G401.6 (cell line): Measurements from ENCODE around the gene PRMT1.
A peak's percentile ranks its signal among the peaks of the same experiment; 100 is the strongest.

ENCODE experiments used
- FAIRE-seq: peaks from 2 replicates; lab custom pipeline; 2012; peaks lifted over from hg19 to GRCh38; lab: Jason Lieb, UNC

PRMT1 gene

DNA sequence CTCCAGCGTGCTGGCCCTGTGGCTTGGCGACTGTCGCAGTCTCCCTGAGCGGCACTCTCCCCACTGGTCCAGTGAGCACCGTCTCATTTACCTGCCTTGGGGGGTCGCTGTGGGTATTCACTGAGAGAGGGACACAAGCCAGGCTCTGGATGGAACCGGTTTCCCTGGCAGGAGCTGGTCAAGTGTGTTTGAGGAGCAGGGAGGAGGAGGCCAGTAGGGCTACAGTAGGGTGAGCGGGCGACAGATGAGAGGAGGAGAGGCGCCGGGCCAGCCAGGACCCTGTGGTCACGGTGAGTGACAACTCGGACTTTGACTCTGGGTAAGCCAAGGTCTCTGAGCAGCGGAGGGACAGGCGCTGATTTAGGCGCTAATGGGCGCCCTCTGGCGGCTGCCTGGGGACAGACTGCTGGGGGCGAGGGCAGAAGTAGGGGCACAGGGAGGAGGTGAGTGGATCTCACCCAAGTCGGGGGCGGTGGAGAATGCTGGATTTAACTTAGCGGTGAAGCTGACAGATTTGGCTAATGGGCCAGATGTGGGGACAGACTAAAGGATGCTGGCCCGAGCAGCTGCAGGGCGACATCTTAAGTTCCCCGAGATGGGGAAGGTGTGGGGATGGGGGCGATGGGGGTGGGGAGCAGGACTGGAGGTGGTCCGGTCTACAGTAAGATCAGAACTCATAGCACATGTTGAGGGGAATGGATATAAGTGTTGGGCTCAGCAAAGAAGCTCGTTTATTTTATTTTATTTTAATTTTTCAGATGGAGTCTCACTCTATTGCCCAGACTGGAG is 4.7 kb upstream of the PRMT1 start:
- FAIRE-seq, result peak; percentile 28

DNA sequence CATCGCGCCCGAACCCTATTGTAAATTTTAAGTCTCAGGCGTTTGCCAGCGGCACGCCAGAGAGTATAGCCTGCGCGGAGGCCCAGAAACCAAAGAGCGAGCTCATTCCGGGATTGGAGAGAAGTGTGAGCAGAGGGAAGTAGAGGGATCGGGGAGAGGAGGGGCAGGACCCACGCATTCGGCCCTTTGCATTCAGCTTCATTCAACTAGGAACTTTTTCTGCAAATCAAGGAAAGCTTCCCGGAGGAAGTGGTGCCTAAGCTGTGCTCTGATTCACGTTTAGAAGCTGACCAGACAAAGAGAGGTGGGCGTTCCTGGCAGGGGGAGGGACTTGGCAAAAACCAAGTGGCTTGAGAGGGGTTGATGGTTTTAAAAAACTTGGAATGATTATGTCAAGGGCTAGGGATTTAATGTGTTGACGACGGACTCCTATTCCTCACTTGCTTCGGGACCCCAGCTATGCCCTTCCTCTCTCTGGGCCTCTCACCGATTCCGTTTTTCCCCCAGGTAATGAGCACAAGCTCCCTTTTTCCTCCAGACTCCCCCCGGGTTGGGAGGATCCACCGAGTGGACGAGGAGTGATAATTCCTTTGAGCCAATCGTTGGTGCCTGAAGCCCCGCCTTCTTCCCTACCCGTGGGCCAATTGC is 811 bp upstream of the PRMT1 start:
- FAIRE-seq, result no peak

DNA sequence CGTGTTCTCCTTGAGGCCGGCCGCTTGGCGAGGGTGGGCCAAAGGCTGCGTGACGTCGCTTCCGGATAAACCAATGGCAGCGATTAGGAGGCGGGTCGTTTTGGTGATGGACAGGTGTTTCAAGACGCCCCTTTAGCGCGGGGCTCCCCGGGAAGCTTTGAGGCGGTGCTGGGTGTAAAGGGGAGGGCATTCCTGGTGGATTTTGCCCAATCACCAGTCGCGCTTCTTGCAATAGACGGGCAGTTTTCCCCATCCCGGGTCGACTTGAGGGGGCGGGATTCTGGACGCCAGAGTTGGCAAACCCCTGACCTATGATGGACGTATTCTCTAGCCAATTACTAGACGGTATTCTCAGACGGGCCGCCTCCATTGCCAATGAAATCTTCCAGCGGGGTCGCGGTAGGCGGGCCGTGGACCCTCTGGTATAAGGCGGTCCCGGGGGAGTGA is 264 bp upstream of the PRMT1 start:
- FAIRE-seq, result peak; percentile 100

DNA sequence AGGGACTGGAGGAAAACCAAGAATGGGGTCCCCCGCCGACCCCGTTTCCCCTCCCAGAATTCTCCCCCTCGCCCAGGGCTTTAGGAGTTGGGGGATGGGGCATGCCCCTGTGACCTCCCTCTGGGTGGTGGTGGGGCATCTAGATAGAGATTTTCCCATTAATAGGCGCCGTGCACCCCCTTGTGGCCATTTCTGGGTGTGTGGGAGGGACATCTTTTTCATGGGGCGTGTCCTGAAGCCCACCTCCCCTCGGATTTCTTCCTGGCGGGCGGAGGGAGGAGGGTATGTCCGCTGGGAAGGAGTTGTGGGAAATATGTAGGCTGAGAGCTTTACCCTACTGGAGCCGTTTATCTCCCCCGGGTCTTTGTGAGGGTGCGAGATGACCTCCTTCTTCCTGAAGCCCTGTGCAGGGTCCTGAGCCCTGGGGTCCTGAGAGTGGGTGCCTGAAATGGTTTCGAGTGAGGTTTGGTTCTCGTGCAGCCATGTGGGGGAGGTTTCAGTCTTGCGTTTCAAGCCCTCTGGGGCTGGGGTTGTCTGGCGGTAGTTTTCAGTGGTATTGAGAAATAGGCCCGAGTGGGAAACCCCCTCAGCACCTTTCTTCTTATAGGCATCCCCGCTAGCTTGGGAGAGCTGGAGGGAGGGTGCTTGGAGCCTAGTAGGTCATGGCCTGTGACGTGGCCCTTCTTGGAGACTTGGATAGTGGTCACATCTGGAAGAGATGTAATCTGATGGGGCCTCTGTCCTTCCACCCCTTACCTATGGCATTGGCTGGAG is 1.0 kb downstream of the PRMT1 start:
- no peak for FAIRE-seq

DNA sequence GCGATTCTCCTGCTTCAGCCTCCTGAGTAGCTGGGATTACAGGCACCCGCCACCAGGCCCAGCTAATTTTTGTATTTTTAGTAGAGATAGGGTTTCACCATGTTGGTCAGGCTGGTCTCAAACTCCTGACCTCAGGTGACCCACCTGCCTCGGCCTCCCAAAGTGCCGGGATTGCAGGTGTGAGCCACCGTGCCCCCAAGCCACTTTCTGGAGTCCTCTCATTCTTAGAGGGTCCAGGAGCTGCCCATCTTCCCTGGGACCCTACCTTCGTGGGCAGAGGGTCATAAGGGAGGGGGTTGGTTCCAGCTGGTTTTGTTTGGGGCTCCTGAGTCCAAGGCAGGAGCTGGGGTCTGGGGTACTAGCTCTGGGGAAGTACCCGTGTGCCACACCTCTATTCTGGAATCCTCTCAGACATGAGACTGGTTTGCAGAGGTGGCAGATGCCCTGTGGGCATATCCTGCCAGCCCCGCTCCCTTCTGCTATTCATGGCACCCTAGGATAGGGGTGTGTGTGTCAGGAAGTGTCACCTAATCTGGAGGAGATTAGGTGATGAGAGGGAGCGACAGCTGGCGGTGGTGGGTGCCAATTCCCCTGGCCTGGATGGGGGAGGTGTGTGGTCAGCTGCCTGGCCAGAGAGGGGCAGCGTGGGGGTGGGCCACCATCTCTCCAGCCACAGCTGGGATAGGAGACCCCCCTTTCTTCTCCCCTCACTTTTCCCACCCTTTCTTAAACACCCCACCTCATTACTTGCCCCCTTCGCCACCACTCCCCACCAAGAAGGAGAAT is 2.1 kb downstream of the PRMT1 start:
- no peak for FAIRE-seq

DNA sequence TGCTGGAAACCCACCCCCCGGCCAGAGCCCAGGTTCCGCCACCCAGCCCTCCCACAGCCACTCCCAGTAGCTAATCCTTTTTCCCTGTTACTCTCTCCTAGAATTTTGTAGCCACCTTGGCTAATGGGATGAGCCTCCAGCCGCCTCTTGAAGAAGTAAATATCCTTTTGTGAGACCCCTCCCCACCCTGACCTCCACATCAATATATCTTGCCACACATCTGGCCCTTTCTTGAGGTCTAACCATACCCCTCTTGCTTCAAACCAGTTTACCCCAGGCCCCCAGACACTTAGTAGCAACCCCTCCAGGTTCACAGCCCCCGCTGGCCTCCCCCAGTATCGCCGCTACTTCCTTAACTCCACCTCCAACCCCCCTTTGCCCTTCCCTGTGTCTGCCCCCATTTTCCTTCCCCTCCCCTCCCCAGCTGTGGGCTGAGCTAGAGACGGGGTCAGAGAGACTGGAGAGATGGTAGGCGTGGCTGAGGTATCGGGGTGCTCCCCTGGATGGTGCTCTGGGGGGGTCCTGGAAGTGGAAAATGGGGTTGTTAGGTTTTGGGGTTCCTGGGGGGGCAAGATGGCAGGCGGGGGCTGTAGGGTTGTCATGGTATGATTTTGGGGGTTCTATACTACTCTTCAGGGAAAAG is 2.8 kb downstream of the PRMT1 start:
- no peak for FAIRE-seq

DNA sequence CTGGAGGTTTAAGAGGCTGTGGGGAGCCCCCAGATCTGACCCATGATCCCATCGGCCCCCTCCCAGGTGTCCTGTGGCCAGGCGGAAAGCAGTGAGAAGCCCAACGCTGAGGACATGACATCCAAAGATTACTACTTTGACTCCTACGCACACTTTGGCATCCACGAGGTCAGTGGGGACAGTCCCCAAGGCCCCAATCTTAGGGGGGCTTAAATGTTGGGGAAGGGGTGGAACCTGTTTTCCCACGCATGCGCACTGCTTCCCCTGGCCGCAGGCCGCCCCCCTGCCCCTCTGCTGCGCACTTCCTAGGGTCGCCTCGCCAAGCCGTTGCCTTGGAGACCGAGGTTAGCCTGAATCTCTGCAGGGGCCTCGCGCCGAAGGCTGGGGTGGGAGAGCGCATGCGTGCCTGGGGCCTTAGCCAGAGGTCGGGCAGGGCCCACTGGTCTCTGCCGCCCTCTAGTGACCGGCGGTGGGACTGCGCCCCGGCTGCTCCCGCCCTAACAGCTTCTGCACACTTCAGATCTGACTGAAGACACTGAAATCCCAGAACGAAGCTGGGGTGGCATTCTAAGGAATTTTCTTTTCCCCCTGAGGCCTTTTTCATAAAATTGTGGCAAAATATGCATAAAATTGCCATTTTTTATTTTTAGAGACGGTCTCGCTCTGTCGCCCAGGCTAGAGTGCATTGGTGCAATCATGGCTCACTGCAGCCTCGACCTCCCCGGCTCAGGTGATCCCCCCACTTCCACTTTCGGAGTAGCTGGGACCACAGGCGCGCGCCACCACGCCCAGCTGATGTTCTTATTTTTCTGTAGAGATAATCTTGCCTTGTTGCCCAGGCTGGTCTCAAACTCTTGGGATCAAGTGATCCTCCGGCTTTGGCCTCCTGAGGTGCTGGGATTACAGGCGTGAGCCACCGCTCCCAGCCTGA is 3.6 kb downstream of the PRMT1 start:
- FAIRE-seq, result peak; percentile 57

DNA sequence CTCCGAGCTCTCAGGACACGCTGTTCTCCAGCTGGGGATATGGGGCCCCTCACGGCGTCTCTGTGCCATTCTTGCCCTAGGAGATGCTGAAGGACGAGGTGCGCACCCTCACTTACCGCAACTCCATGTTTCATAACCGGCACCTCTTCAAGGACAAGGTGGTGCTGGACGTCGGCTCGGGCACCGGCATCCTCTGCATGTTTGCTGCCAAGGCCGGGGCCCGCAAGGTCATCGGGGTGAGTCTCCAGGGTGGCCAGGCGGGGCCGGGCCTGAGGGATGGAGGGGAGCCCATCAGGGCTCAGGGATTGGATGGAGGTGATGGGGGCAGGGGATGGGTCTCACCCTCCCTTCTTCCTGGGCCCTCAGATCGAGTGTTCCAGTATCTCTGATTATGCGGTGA is 4.8 kb downstream of the PRMT1 start:
- FAIRE-seq, result no peak

DNA sequence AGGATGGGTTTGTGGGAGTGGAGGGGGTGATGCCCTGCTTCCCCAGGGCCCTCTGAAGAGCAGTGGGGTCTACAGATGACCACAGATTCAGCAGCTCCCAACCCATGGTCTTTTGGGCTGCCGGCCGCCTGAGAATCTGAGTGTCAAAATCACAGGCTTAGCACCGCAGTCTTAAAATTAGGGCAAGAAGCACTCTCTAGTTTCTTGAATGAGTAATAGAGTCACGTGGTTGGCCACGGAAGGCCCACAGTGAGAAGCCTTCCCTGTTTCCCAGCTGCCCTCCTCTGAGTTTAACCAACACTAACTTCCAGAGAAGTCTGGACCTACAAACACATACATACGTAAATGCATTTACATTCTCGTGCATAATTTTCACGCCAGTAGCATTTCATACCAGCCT is 5.2 kb downstream of the PRMT1 start:
- no peak for FAIRE-seq

DNA sequence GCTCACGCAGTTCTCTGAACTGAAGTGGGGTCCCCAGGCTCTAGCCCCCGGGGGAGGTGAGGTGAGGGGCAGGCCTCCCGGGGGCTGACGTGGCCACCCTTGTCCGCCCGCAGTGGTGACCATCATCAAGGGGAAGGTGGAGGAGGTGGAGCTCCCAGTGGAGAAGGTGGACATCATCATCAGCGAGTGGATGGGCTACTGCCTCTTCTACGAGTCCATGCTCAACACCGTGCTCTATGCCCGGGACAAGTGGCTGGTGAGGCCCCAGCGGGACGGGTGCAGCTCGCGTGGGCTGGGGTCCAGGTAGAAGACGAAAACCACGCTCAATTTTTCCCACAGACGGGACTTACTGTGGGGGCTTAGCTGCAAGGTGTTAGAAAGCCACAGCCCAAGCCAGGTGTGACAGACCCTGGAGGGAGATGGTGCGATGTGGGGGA is 6.8 kb downstream of the PRMT1 start:
- FAIRE-seq, result no peak

DNA sequence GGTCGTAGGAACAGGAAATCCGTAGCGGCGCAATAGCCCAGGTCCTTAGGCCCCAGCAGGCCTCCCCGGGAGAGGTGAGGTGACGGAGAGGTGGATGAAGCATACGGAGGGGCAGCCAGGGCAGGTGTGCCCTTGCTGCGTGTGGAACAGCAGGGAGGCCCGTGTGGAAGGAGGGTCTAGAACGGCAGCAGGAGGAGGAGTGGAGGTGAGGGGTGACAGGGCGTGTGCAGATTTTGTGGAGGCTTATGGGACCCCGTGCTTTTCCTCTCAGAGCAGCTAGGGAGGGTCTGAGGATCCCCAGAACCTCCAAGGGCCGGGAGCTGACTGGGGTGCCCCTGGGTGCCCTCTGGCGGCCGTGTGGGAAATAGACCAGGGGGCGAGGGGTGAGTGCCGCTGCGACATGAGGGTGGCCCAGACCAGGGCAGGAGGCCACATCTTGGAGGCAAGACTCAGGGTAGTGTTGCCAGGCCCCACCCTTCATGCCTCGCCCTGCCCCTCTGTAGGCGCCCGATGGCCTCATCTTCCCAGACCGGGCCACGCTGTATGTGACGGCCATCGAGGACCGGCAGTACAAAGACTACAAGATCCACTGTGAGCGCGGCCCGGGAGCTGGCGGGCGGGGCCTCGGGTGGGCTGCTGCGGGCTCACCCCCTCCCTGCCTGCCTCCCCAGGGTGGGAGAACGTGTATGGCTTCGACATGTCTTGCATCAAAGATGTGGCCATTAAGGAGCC is 7.3 kb downstream of the PRMT1 start:
- no peak for FAIRE-seq

DNA sequence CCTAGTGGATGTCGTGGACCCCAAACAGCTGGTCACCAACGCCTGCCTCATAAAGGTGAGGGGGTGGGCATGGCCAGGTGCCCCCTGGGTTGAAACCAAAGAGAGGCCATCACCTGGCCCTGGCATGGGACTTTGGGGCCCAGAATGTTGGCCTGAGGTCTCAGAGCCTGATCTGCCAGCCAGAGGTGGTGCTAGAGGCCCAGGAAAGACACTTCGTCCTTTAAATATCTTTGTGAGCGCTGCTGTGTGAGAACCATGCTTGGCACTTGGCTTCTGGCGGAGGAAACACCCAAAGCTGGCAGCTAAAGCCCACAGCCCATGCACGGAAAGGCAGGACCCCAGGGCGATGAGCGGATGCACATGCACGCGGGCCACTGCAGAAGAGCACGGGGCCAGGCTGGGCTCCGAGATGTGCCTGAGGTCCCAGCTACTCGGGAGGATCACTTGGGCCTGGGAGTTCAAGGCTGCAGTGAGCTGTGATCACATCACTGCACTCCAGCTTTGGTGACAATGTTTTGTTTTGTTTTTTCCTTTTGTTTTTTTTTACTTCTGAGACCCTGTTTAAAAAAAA is 8.0 kb downstream of the PRMT1 start:
- FAIRE-seq, result no peak

DNA sequence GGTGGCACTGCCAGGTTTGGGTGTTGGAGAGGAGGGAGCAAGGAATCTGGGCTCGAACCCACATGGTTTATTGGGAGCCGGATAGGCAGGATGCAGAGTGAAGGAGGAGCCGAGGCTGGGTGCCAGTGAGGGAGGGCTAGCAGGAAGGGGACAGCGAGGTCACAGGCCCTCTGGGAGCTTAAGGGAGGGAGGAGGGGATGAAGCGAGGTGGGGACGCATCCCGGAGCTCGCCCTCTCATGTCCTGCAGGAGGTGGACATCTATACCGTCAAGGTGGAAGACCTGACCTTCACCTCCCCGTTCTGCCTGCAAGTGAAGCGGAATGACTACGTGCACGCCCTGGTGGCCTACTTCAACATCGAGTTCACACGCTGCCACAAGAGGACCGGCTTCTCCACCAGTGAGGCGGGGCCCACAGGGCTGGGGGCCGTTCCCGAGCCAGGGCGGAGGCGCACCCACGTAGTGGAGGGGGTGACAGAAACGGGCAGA is 8.8 kb downstream of the PRMT1 start:
- no peak for FAIRE-seq

DNA sequence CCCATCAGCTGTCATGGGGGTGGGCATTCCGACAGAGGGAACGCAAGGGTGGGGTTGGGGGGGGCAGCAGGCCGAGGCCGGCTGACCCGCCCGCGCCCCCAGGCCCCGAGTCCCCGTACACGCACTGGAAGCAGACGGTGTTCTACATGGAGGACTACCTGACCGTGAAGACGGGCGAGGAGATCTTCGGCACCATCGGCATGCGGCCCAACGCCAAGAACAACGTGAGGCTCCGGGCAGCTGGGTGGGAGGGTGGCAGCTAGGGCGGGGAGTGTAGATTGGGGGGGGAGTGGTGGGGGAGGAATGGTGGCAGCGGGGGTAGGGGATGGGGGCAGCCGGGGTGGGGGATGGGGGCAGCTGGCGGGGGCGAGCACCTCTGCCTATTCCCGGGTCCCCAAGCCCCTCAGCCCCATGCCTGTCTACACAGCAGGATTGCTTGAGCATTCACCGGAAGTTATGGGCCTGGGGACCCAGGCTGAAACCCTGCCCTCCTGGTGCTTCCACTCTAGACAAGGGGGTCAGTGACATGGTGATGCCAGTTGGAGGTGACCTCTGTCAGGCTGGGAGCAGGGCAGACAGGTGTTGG is 9.5 kb downstream of the PRMT1 start:
- FAIRE-seq, result no peak

DNA sequence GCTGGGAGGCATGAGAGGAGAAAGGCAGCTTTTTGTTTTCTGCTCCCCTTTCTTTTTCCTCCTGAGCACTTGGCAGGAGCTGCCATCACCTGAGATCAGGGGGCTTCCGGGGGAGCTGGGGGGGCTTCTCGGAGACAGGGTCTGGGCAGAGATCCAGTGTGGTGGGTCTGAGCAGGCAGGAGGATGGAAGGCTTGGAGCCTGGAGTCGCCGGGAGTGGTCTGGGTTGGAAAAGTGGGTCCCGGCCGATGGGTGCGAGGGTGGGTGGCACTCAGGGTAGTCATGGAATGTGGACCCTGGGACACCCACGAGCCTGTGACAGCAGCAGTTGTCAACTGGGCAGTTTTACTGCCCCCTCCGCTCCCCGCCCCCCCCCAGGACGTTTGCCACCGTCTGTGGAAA is 10.1 kb downstream of the PRMT1 start:
- FAIRE-seq, result no peak

DNA sequence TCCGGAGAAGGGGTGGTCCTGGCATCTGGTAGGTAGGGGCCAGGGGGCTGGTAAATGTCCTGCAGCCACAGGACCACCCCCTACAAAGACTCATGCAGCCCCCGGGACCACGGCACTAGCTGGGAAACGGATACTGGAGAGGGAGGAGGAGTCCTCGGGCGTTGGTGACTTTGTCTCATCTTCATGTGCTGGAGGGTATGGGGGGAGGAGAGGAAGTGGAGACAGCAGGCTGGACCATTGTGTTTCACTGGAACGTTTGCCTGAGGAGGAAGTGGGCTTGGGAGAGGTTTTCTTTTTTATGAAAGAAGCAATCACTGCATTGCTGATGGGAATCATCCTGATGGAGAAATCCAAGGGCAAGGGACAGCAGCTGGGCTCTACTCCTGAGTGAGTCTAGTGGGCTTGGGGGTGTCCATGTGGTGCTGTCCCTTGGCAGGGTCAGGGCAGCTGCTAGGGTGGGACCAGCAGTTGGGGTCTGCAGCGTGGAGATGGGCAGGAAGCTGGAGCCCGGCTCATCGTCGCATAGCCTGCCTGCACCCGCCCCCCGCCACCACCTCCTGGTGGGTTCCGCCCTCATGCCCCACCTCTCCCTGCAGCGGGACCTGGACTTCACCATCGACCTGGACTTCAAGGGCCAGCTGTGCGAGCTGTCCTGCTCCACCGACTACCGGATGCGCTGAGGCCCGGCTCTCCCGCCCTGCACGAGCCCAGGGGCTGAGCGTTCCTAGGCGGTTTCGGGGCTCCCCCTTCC is 10.7 kb downstream of the PRMT1 start:
- peak; percentile 23 for FAIRE-seq

DNA sequence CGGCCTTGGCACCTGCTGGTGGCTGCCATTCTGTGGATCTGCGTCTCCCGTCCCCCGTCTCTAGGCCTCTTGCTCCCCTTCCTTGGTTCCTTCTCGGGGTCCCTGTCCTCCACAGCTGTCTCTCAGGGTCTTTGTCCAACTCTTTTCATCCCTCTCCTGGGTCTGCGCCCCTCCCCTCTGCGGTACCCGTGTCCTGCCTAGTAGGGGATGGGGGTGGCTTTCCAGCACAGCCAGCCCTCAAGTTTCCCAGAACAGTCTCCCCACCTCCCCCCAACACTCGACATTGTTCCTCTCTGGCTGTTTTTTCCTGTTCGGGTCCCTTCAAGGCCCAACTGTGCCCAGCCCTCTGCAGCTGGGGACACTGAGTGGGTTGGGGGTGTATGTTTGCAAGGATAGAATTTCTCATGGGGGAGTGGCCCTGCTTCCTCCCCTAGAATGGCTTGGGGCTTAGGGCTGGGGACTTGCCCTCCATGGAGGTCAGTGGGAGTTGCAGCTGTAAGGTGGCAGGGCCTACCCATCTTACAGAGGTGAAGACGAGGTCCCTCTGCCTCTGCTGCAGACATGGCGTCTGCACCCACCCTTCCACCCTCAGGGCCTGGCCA is 11.6 kb downstream of the PRMT1 start:
- FAIRE-seq, result no peak
